Stimulated activated CD4-positive, alpha-beta T cell treated with anti-CD3 and anti-CD28 coated beads, Interleukin-1b, Interleukin-23, amount 100 ng/mL, for 48 hours (primary cell): ENCODE measurements around the gene GRK5.
"Not testable (repeated sequence)": the region's sequence is repeated elsewhere in the genome, so short reads cannot be mapped to it uniquely, and the experiment has no call there.

ENCODE experiments used
- DNase-seq: peaks from one replicate; pipeline ENCODE4 v3.0.0-alpha.2; 2020

GRK5 gene

DNA sequence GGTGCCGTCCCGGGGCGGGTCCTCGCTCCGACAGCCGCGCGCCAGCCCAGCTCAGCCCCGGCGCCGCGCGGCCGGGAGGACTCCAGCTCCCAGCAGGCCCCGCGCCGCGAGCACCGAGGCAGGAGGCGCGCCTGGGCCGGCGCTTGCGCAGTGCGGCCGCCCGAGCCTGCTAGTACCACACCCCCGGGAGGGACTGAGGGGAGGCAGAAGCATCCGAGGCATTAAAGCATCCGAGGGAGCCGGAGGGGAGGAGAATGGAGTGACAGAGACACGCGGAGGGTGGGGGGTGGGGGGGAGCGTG lies at the start of gene GRK5:
GRK5 (plus strand) TSS at position 206 of the 301 bp plus-strand sequence. CDS start 347 bp downstream, outside the sequence.
- peak; percentile 95 for DNase-seq

DNA sequence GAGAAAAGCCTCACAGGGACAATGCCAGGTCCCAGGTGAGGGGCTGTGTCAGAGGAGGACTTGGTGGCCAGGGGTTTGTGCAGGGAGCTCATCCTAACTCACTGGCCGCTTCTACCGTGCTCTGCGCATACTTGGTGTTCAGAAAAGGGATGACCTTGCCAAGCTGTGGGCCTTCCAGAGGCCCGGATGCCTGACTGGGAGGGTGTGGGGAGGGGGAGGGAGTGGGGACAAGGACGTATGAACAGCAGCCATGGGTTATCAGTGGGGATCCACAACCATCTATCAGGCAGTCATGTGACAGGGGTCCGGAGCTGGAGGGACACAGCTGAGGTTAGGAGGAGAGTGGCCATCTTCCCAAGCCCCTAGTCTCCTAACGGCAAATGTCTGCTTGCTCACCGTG lies 48.0 kb upstream of the GRK5 start:
- DNase-seq: no peak

DNA sequence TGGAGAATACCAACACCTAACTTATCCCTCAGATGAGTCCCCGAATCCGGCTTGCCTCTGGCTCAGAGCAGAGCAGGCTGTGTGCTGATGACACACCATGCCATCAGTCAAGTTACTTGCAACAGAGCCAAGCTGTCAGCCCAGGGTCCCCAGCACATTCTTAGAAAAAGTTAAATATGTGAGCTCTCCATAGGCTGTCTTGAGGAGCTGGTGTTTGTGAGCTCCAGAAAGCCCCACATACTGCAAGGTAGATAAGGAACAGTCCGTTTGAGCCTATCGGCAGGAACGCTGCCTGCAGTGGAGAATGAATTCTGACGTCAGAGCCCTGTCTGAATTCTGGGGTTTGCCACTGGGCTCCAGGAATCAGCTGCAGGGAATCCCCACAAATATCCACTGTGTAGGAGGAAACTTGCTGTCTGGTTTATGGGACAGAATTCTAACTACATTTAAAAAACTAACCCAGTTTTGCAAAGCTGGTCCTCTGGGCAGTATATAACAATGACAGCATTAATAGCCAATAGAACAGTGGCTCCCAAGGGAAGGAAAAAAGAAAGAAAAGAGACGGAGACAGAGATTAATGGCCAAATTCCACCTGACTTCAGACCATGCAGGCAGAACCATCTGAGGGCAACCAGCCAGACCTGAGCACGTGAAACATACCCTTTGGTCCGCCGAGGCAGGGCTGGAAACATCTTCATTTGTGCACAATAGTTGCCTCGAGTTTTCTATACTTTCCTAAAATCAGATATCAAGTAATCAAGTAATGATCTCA lies 45.5 kb upstream of the GRK5 start:
- DNase-seq: no peak

DNA sequence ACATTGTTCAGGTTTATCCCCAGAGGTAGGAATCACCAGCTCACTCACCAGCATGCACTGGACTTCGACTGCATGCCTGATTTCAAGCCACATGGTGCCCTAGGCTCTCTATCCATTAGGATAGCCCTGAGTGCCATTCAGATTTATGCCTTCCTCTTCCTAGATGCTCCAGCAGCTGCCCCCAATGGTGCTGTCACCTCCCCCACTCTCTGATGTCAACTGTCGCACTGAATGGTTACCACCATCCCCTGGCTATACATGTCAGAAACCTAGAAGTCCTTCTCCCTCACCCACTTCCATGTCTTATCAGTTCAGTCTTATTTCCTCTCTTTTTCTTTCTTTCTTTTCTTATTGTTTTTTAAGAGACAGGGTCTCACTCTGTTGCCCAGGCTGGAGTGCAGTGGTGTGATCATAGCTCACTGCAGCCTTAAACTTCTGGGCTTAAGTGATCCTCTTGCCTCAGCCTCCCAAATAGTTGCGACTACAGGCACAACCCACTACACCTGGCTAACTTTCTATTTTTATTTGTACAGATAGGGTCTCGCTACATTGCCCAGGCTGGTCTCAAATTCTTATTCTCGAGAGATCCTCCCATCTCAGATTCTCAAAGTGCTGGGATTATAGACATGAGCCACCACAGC lies 44.8 kb upstream of the GRK5 start:
- no peak for DNase-seq

DNA sequence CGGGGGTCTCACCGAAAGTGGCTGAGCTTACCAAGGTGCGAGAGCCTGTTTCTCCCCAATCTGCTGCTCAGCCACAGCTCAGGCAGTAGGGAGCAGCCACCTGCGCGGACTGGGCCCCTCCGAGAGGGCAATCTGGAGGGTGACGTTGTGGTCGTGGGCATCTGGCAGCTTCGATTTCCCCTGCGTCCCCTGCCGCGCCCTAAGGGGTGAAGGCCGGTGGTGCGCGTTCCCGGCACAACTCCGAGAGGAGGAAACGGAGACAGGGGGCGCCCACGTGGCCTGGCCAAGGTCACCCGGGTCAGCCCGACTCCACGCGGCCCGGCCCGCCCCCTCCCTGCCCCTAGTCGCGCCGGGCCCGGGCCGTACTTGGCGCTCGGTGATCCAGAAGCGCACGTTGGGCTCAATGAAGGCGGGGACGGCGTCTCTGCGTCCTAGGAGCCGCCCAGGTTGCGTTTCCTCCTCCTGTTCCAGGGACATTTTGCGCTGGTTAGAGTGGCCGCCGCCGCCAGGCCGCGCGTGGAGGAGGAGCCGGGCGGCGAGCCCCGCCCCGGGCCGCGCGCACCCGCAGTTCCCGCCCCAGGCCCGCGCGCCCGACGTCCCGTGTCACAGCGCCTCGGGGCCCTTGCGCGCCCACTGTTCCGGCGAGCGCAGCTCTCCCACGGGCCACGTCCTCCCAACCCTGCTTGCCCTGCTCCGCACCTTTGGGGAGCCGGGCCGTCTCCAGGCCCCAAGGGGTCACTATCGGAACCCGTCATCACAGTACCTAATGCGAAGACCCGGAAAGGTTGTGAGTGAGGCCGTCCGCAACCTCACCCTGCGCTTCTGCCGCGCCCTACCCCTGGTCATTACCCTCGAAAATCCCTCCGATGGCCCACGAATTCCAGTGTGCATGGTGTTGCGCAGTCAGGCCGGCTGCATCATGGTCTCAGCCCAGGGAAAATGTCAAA lies 41.9 kb upstream of the GRK5 start, which contains the start of gene SFXN4:
SFXN4 (minus strand) TSS at position 544 of the 947 bp plus-strand sequence; CDS start at position 477, 67 bp downstream.
- DNase-seq: peak; percentile 79

DNA sequence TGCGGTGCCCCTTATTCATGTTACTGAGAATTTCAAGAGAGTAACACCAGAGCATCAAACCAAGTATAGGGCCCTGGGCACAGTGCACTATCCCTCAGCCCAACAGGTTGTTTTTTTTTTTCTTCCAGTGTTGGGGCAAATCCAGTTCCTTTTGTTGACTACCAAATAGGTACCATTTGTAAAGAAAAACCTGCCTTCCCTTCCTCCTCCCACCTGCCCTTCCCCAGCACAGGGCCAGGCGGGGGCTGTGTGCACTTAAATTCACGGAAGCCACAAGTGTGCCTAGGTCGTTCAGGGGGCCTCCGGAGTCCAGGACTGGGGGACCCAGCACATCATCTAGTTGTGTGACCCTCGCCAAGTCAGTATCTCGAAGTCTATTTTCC lies 41.3 kb upstream of the GRK5 start:
- DNase-seq: no peak

DNA sequence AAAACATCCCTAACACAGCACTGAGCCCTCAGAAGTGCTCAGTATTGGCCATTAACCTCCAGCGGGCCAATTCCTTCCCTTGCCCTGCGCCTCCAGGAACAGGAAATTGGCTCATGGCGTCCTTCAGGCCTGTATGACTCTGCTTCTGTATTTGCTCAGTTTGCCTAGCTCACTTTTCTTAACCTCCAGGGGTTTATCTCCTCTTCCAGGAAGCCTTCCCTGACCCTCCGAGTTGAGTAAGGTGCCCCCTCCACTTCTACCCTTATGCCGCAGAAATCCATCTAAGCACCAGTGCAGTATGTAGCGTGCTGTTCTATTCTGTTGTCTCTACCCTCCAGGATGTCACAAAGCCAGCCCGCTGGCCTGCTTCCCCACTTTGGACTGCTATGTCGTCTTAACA lies 40.8 kb upstream of the GRK5 start:
- DNase-seq: no peak

DNA sequence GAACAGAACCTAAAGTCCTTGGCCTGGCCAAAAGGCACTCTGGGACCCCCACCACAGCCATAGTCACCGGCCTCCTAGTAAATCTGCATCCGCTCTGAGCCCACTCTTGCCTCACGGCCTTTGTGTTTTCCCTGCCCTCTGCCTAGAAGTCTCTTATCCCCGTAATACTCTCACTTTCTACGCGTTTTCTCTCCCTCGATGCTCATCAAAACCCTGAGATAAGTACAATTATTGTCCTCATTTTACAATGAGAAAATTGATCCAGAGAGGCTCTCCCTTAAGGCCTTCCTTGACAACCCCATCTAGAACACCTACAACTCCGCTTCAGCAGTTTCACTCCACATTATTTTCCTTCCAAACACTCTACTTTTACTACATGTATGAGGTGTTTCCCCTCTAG lies 40.3 kb upstream of the GRK5 start:
- DNase-seq: no peak

DNA sequence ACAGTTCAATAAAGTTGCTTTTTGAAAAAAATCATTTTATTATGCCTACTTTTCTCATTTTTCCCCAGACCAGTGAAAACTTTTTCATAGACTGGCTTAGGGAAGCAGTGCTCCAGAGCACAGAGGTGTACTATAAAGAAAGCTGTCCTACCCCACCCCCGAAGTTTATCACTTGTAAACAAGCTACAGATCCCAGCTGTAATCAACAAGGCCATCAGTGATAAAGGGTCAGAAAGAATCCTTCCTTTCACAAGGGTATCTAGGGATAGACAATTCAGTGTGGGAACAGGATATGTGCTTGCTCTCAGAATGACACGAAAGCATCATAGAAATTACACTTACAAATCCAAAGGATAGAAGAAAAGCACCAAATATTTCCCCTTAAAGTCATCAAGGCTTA lies 33.3 kb upstream of the GRK5 start:
- DNase-seq: no peak

DNA sequence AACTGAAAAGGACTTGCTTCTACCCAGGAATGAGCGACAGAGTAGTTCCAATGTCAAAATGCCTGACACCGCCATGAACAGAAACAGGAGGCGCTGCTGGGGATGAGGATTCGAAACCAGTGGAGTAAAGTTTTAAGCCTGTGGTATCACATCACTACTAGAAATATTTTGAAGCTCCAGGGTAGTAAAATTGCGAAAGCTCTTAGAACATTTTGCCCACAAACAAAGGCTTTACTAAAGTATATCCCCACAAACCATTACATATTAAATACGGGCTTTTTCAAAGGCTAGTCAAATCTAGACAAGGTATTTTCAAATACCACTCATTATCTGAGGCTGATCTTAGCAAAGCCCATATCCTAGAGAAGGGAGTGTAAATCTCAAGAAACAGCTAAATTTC lies 31.2 kb upstream of the GRK5 start:
- no peak for DNase-seq

DNA sequence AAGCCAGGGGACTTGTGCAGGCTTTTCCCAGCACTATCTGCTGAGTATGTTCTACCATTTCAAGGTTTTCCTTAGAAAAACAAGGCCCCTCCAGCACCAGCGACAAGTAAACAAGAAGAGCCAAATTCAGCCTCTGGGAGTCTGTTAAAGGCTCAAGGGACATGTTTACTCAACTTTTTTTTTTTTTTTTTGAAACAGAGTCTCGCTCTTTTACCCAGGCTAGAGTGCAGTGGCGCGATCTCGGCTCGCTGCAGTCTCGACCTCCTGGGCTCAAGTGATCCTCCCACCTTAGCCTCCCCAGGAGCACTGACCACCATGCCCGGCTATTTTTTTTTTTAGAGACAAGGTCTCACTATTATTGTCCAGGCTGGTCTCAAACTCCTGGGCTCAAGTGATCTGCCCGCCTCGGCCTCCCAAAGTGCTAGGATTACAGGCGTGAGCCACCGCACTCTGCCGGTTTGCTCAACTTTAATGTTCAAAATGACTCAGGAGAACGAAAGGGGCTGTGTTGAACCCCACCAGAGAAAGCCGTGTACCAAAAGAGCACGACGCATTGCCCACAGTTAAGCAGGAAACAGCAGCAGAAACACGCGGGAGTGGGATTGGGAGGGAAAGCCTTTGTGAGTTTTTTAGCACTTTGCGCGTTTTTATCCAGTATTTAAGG lies 29.5 kb upstream of the GRK5 start:
- DNase-seq: peak; percentile 56

DNA sequence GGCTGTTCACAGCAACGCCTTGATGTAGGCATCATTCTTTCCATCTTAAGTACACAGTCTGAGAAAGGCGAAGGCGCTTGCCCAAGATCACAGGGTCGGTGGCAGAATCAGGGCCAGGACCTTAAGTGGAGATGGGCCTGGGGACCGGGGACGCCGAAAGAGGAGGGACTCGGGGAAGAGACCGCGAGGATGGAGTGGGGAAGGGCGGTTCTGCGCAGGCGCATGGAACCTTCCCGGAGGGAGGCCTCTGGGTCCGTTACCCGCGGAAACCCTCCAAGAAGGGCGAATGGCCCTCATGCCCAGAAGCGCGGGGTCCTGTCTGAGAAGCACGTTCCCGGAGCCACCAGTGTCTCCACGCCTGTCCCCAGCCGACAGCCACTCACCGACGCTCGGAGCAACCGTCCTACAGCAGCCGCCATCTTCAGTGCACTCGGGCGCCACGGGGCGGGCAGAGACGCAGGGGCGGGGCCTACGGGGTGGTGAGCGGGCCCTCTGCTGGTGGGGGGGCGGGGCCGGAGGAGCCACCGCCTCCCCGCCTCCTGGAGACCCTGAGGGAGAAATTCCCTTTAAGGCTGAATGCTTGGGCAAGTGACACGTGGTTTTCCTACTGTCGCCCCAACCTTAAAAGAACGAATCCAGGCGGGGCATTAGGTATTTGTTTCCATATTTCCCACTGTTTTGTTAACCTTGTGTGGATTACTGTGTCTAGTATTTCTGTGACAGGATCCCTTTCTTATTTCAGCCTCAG lies 28.8 kb upstream of the GRK5 start, which contains the start of gene PRDX3:
PRDX3 (minus strand) TSS at position 441 of the 748 bp plus-strand sequence; CDS start at position 419, 22 bp downstream.
- DNase-seq: peak; percentile 93

DNA sequence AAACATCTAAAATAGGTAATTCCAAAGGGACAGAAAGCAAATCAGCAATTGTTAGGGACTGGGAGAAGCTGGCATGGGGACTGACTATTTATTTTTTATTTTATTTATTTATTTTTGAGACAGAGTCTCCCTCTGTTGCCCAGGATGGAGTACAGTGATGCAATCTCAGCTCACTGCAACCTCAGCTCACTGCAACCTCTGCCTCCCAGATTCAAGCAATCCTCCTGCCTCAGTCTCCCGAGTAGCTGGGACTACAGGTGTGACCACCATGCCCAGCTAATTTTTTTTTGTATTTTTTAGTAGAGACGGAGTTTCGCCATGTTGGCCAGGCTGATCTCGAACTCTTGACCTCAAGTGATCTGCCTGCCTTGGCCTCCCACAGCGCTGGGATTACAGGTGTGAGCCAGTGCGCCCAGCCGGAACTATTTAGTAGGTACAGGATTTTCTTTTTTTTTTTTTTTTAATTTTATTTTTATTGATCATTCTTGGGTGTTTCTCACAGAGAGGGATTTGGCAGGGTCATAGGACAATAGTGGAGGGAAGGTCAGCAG lies 26.4 kb upstream of the GRK5 start:
- DNase-seq: not testable (repeated sequence)

DNA sequence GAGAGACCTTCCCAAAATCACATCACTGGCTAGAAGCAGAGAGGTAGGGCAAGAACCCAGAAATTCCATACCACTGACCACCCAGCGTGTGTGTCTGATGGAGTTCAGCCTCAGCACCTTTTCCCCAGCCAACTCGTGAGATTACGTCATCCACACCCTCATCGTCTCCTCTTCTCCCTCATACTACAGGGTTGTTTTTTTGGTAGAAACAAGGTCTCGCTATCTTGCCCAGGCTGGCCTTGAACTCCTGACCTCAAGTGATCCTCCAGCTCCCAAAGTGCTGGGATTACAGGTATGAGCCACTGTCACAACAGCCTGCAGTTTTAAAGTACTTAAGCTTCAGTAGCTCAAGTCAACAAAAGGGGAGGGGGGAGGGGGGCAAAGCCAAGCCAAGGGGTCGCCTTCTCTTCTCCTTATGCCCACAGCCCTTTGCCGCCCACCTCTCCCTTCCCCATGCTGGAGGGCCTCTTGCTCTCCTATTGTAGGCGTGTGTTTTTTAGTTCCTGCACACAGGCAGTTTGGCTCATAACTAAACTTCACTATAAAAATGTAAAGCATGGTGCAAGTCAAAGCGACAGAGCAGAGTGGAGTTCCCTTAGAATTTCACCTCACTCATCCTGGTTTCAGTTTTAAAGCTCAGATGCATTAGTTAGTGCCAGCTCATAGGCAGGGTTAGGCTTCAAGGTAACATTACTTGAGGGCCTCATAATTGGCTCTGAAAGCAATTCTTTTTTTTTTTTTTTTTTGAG lies 23.5 kb upstream of the GRK5 start:
- DNase-seq: peak; percentile 33

DNA sequence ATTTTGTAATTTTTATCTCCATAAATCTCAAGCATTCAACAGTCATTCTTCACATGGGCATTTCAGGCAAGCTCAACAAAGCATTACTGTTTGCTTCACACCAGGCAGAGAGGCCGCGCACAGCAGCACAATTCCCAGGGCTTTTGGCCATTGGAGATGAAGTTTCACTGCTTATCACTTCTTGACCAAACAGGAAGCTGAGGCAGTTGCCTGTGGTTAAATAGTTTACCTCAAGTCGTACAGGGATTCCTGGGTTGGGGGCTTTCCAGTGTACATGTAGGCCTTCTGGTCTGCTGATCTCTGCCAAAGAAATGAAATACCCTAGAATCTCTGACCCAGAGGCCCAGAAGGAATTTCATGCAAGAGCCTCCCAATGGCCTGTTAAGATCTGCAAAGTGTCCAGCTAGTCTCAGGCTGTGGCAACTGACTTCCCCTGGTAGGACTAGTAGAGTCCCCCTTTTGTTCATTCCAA lies 17.5 kb upstream of the GRK5 start:
- DNase-seq: no peak

DNA sequence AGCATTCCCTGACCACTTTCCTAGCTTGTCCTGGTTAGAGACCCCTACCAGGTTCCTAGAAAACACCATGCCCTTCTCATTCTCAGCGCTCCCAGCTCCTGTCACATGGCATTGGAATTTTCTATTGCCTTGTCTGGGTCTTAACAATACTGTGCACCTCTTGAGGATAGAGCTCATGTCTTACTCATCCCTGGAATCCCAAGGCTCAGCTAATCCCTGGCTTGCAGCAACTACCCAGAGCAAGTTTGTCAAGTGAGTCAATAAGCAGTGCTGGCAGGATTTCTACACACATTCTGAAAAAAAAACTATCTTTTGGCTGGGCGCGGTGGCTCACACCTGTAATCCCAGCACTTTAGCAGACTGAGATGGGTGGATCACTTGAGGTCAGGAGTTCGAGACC lies 17.0 kb upstream of the GRK5 start:
- no peak for DNase-seq

DNA sequence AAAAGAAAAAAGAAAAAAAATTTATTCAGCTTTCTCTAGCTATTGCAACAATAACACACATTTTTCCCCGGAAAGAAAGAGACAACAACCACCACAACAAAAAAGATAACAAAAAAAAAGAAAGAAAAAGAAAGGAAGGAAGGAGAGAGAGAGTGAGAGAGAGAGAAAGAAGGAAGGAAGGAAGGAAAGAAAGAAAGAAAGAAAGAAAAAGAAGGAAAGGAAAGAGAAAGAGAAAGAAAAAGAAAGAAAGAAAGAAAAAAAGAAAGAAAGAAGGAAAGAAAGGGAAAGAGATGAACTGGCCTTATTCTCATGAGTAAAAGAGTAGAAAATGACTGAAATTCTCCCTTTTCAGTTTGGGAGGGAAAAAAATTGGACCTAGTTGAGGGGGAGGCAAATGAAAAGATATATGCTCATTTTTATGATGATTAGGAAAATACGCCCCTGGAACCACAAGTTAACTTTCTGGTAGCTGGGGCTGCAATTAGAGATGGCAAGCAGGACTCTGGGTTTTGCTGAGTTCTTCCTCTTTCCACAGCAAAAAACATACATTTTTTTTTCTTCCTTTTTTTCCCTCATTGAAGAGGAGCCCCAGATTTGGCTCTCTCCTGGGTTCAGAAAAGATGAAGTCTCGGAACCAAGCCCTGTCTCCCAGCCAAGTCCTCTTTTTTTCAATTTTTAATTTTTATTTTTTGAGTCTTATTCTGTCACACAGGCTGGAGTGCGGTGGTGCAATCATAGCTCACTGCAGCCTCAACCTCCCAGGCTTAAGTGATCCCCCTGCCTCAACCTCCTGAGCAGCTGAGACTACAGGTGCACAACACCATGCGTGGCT lies 16.2 kb upstream of the GRK5 start:
- no peak for DNase-seq

DNA sequence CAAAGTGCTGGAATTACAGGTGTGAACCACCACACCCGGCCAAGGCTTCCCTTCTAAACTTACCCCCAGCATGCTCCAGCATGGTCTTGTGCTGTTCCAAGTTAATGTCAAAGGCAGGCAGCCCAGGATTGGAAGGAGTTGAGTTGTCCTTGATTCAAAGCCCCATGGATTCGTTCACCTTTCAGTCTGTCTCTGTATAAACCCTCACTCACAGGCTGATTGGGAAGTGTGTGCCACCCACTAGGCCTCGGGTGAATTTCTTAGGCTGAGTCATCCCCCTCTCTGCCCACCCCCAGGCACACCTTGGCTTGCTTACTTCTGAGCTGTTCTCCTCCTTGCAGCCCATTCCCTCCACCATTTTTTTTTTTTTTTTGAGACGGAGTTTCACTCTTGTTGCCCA lies 15.5 kb upstream of the GRK5 start:
- peak; percentile 48 for DNase-seq

DNA sequence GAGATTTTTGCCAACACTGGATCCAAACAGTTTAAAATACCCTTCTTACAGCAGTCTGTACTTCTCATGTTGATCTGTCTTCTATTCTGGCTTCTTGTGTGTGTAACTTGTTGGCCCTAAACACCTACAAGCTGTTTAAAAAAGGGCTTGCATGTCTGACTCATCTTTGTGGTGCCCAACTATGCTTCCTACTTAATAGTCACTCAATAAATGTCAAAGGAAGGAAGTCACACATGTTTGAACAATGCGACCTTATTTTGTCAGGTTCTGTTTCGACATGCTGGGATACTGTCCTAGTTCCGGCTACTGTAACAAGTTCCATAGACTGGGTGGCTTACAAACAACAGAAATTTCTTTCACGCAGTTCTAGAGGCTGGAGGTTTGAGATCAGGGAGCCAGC lies 9.4 kb upstream of the GRK5 start:
- DNase-seq: no peak

DNA sequence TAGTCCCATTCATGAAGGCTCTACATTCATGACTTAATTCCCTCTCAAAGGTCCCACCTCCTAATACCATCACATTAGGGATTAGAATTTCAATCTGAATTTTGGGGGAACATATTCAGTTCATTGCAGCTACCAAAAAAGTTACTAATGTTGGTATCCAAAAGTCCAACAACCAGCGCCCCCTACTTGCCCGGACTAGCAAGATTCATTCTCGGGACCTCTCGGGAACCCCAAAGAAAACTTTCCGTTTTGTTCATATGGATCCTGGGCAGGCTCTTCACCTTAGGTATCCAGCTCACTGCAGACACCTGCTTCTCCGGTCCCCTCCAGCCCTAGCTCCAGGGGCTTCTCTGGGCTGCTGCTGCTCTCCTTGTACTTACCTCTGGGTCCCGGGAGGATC lies 8.9 kb upstream of the GRK5 start:
- no peak for DNase-seq
